GM12872 (cell line): Measurements from ENCODE around the gene MAD1L1.

Experiments
- TF ChIP-seq, protein P1 (sequence below): IDR thresholded peaks from 3 replicates; pipeline ENCODE4 v1.5.1; 2011; ENCODE audit warnings: low read depth, mild to moderate bottlenecking, low read length, moderate library complexity; ENCODE audit not compliant: insufficient read depth

Gene MAD1L1

DNA sequence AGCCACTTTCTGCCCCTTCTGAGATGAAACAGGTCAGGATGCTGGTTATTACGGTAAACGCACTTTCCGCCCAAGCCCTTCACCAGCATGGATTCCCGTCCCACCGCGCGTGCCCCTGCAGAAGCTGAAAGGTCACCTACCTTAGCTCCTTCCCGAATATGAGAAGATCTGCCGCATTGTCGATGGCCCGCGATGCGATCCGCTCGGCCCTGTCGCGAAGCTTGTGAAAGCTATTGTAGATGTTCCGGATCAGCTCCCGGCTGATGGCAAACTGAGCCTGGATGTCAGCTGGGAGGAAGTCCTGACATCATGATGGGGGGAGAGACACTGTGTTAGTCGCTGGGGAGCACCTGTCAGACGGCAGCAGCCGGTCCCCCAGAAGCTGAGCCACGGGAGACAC, 31.4 kb upstream of the MAD1L1 start:
- TF ChIP-seq, protein P1, sequence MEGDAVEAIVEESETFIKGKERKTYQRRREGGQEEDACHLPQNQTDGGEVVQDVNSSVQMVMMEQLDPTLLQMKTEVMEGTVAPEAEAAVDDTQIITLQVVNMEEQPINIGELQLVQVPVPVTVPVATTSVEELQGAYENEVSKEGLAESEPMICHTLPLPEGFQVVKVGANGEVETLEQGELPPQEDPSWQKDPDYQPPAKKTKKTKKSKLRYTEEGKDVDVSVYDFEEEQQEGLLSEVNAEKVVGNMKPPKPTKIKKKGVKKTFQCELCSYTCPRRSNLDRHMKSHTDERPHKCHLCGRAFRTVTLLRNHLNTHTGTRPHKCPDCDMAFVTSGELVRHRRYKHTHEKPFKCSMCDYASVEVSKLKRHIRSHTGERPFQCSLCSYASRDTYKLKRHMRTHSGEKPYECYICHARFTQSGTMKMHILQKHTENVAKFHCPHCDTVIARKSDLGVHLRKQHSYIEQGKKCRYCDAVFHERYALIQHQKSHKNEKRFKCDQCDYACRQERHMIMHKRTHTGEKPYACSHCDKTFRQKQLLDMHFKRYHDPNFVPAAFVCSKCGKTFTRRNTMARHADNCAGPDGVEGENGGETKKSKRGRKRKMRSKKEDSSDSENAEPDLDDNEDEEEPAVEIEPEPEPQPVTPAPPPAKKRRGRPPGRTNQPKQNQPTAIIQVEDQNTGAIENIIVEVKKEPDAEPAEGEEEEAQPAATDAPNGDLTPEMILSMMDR, result no peak

DNA sequence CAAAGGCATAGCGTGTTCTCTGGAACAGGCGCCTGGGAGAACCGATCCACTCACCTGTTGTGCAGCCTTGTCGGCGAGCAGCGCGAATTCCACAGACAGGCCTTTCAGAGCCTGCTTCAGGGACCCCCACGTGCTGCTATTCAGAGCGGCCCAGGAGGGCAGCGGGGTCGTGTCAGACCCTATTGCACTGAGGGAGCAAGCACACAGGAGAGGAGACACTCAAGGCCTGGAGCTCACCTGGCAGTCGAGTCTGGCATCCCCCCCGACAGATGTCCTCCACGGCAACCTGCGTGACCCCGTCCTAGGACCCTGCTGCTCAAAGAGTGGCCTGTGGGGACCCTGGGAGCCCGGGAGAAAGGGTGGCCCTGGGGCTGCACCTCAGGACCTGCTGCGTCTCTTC, 30.4 kb upstream of the MAD1L1 start:
- TF ChIP-seq, protein P1, result no peak

DNA sequence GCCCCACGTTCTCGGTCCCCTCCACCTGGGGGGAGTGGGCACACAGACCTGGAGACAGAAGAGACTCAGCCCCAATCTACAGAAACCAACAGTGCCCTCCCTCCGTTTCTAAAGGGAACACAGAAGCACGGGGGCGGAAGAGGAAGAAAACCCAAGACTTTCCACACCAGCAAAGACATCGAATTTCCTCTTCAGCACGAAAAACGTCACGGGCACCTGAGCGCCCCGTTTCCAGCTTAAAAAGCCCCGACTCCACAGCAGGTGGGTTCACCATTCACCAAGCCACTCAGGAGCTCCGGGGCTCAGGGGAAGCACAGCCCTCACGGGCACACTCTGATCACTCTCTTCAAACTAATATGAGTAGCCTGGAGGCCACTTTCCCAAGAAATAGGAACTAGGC, 28.9 kb upstream of the MAD1L1 start:
- TF ChIP-seq, protein P1, result no peak

DNA sequence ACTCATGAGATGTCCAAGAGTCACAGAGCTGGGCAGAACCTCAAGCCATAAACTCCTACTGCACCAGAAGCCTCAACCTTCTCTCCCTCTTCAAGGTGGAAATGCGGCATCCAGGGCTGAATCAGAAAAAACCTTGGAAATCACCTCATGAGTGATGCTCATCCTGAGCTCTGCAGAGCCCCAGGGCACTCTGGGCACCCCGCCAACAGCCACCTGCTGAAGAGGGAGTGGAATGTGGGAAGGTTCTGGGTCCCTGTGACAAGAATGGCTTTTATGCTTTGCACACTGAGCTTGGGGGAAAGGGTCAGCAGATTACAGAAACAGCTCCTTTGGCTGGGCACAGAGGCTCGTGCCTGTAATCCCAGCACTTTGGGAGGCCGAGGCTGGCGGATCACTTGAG, 28.1 kb upstream of the MAD1L1 start:
- TF ChIP-seq, protein P1, result no peak

DNA sequence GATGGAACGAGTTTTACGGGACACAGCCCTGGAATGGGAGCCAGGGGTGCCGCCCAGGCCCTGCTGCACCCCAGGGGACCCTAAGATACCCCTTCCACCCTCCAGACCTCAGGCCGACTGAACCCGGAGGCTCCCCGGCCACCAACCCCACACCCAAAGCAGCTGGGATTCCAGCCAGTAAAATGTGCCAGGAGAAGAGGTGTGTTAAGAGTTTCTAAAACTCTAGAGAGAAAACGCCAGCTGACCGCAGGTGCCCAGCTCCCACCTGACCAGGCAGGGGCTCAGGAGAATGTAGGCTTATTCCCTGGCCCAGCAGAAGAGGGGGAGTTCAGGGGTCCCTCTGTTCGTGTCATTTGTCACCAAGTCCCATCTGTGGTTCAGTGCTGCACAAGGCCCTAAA, 26.7 kb upstream of the MAD1L1 start:
- TF ChIP-seq, protein P1, result no peak

DNA sequence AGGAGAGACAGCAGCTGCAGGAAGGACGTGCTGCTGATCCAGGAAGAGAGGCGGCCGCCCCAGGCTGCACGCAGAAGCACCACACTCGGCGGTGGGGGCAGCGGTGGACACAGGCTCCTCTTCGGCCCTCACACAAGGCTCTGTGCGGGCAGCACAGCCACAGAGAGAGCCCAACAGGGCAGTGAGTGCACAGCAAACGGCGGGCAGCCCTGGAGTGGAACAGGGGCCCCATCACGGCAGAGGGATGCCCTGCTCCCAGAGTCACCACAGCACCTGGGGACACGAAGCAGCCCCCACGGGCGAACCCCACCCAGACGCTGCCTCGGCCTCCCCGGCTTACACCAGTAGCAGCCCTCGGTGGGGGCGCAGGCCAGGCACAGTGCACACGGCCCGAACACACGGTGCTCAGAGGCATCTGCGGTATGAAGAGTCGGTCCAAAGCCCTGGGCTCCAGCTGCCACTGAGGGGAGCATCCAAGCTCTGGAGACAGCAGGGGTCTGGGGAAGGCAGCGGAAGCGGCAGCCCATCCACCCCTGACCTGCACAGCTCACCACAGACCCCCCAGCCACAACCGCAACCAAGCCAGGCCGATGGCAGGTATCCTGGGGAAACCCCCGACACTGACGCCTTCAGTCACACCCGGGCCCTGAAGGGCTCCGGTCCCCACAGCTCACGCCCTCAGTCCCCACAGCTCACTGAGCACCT, 26.1 kb upstream of the MAD1L1 start:
- TF ChIP-seq, protein P1, result no peak

DNA sequence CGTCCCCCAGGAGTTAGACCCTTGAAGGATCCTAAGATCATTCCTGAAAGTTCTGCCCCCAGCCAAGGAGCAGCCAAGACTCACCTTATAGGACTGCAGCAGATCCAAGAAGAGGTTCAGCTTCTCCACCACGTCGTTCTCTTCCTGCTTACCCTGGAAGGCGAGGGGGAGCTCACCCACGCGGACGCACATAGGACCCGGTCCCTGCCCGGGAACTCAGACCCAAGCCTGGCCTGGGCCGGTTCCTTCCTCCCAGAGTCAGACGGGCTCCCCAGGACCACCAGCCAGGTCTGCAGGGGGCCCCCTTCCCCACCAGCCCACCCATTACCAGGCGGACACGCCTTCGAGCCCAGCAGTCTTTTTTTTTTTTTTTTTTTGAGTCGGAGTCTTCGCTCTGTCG, 24.9 kb upstream of the MAD1L1 start:
- TF ChIP-seq, protein P1, result no peak

DNA sequence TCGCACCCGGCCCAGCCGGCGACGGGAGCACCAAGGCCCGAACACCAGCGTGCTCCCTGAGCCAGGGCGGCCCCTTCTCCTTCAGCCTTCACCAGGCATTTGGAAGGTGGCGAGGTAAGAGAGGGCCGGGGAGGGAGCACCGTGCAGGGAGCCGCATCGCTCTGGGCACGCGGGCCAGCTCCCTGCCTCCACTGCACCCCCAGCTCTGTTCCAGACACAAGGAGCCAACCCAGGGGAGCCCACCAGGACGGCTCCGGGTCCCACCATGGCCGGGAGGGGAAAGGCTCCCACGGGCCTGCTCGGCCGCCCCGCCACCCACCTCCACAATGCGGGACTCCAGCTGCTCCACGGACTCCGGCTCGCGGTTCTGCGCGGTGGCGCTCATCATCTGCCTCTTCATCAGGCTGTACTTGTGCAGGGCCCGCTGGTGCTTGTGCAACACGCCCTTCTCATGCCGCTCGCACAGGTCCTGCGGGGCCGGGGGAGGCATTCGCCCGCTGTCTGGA, 24.4 kb upstream of the MAD1L1 start:
- TF ChIP-seq, protein P1, result no peak
